Measurements from ENCODE around the gene SLC12A3. TPM values are rescaled to one million over a fixed set of nuclear protein-coding genes. Genes with fewer than 3 reads are reported as not detected.

Gene SLC12A3
- total and polyA plus RNA-seq, 2 of the 4 experiments (the other 2 are of a cell fraction) = not detected

DNA sequence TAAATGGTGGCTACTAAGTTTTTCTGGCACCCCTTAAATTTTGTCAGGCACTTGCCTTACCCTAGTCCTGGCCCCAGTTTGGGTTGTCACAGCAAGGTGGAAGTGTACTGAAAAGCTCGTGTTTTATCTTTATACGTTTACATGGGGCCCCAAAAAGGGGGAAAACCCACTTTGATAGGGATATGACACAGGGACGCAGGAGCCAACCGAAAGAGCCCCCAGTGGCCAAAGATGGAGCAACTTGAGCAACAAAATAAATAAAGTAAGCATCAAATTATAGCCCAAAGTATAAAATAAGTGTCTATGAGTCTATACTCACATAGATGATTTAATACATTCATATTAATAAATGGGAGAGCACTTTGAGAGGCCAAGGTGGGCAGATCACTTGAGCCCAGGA lies 91.7 kb downstream of the SLC12A3 start:
- Histone ChIP-seq H3K36me3 (ENCODE audit: control insufficient read depth, insufficient read depth, low read length) (no peaks in the 10 kb centered on the region), H3K79me1 (ENCODE audit: low read depth in 1 of 2, low read length in 2 of 2) (no peaks in the 10 kb centered on the region), H3K27me3 (ENCODE audit: control insufficient read depth, insufficient read depth, low read length) (no peaks in the 10 kb centered on the region), H2BK20ac (ENCODE audit: low read depth, low read length) (no peak overlapping the region), H3K27ac (ENCODE audit: insufficient read depth, low read length) (no peak overlapping the region), H3K9me3 (ENCODE audit: control insufficient read depth, insufficient read depth, low read length) (no peaks in the 10 kb centered on the region), H2AK5ac (ENCODE audit: low read depth, low read length) (no peak overlapping the region), H4K8ac (ENCODE audit: low read depth in 2 of 2, low read length in 2 of 2) (no peak overlapping the region), H3K56ac (ENCODE audit: extremely low read depth, insufficient read depth, low read length) (no peak overlapping the region), H2BK15ac (ENCODE audit: low read depth, low read length) (no peak overlapping the region), H3K9me1 (ENCODE audit: insufficient read depth, low read length) (no peaks in the 10 kb centered on the region), H4K91ac (ENCODE audit: insufficient read depth, low read depth, low read length) (no peak overlapping the region), H3K4ac (ENCODE audit: low read depth, low read length) (no peak overlapping the region), H3K14ac (replicated peaks; ENCODE audit: low read depth, low read length) (no peak overlapping the region), H3K23ac (ENCODE audit: low read depth, low read length) (no peak overlapping the region), H3K4me3 (ENCODE audit: insufficient read depth, low read depth, low read length) (no peak overlapping the region), H3K18ac (ENCODE audit: low read depth, low read length) (no peak overlapping the region), H2BK120ac (ENCODE audit: low read depth, low read length) (no peak overlapping the region), H3K9ac (ENCODE audit: low read depth, low read length) (no peak overlapping the region), H4K20me1 (ENCODE audit: insufficient read depth, low read length) (no peaks in the 10 kb centered on the region), H2AFZ (replicated peaks; ENCODE audit: low read length, poor library complexity) (no peak overlapping the region), H3K4me2 (ENCODE audit: low read depth, low read length) (no peak overlapping the region), H2BK5ac (ENCODE audit: low read depth, low read length, poor library complexity, severe bottlenecking) (no peak overlapping the region), H4K5ac (ENCODE audit: low read depth, low read length) (no peak overlapping the region), H2AK9ac (replicated peaks; ENCODE audit: low read depth, low read length, poor library complexity) (no peak overlapping the region), H3K4me1 (ENCODE audit: control insufficient read depth, insufficient read depth, low read length) (peaks cover 9% of the 10 kb centered on the region)
- DNase-seq (no peak), ATAC-seq (ENCODE audit: low read depth) (no peak)
- no CpG with 5 or more reads among the region's 4 CpGs for WGBS, 2 experiments (ENCODE audit: extremely low coverage in 2 of 2, insufficient read length in 1 of 2)
- intact Hi-C loops (cut with micrococcal nuclease) = no loop called here
- dilution Hi-C loops (cut with HindIII; ENCODE audit: low sequenced_read_pairs, unreplicated experiment) = no loop called here
- no TSS peak for BruUV-seq (replicated peaks)
- in situ Hi-C loops (cut with MboI; ENCODE audit: low sequenced_read_pairs) = no loop called here
- TF ChIP-seq CTCF (conservative IDR thresholded peaks at IDR 0.05; ENCODE audit: low read depth, low read length) (peak; percentile 19; the same call in 1 of the 2 replicates), MAZ (IDR thresholded peaks at IDR 0.05; ENCODE audit: borderline replicate concordance, low read depth, low read length) (no peak), MXI1 (IDR thresholded peaks at IDR 0.05; ENCODE audit: borderline replicate concordance, low read depth, low read length) (no peak), NFE2L2 (IDR thresholded peaks at IDR 0.05; ENCODE audit: low read depth, low read length) (no peak)
- TF ChIP-seq, protein P1, sequence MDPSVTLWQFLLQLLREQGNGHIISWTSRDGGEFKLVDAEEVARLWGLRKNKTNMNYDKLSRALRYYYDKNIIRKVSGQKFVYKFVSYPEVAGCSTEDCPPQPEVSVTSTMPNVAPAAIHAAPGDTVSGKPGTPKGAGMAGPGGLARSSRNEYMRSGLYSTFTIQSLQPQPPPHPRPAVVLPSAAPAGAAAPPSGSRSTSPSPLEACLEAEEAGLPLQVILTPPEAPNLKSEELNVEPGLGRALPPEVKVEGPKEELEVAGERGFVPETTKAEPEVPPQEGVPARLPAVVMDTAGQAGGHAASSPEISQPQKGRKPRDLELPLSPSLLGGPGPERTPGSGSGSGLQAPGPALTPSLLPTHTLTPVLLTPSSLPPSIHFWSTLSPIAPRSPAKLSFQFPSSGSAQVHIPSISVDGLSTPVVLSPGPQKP (IDR thresholded peaks at IDR 0.05; ENCODE audit: borderline replicate concordance, low read depth, low read length) = no peak
- ChIA-PET POLR2A (ENCODE audit: unreplicated experiment) (no interaction called here), CTCF (no interaction called here)
